Suprapubic skin (tissue), 4 donors: Measurements from ENCODE around the gene MAPK14. TPM values are rescaled to one million over a fixed set of nuclear protein-coding genes. Genes with fewer than 3 reads are reported as not detected.
A peak's percentile ranks its signal among the peaks of the same experiment; 100 is the strongest.

Experiments used
- DNase-seq, 2 donors: peaks; one replicate each; pipeline ENCODE4 v3.0.0-alpha.2; 2019; ENCODE audit warnings: low spot score in 2 of 2
- H3K27ac ChIP-seq: fragments of 200-600 bp; sonication (generic); one replicate; pipeline ENCODE4 v1.5.1; 2019
- H3K27me3 ChIP-seq: fragments of 200-600 bp; sonication (generic); one replicate; pipeline ENCODE4 v1.5.1; 2019
- H3K36me3 ChIP-seq: fragments of 200-600 bp; sonication (generic); one replicate; pipeline ENCODE4 v1.5.1; 2019
- H3K4me1 ChIP-seq: fragments of 200-600 bp; sonication (generic); one replicate; pipeline ENCODE4 v1.5.1; 2019
- H3K4me3 ChIP-seq: fragments of 200-600 bp; sonication (generic); one replicate; pipeline ENCODE4 v1.5.1; 2019; ENCODE audit warnings: mild to moderate bottlenecking
- H3K9me3 ChIP-seq: fragments of 200-600 bp; sonication (generic); one replicate; pipeline ENCODE4 v1.5.1; 2019
- CTCF ChIP-seq, 2 donors: fragments of 200-600 bp in 1 of 2; fragments of 450-650 bp in 1 of 2; sonication (generic) in 1 of 2; IDR thresholded peaks; one replicate each; pipeline ENCODE4 v1.5.1; 2016 to 2019; ENCODE audit warnings: antibody characterized with exemption in 2 of 2, mild to moderate bottlenecking in 1 of 2, moderate library complexity in 1 of 2
- EP300 ChIP-seq: sonication (generic); formaldehyde crosslinking; IDR thresholded peaks from one replicate; pipeline ENCODE4 v1.6.1; 2017; ENCODE audit warnings: antibody characterized with exemption
- POLR2A ChIP-seq, 2 donors: fragments of 450-650 bp; IDR thresholded peaks; one replicate each; pipeline ENCODE4 v1.6.1; 2017; ENCODE audit warnings: antibody characterized with exemption in 2 of 2, mild to moderate bottlenecking in 2 of 2, moderate library complexity in 2 of 2
- POLR2AphosphoS5 ChIP-seq, 3 donors: sonication (generic); formaldehyde crosslinking; IDR thresholded peaks; one replicate each; pipeline ENCODE4 v1.6.1; 2017; ENCODE audit warnings: antibody characterized with exemption in 3 of 3
- WGBS: methylation state at CpG from one replicate; pipeline ENCODE4 v1.1.5; 2018; 5-methylcytosine and 5-hydroxymethylcytosine counted together
- total RNA-seq, 4 donors: library from RNA; depleted of rRNA; stranded (reverse); fragments of >200 nt; gene quantifications; one replicate each; pipeline ENCODE4 v1.1.0, GENCODE V29; 2016

Gene MAPK14
- total RNA-seq, 4 donors from 2014 or later = 51.7 to 105 (median 57.8) TPM

GRCh38 chr6:36150283-36150682 lies 122.7 kb downstream of the MAPK14 start:
- Histone ChIP-seq H3K4me1 (peaks cover 32% of the 10 kb centered on the region), H3K27ac (peak overlapping the region; percentile 54), H3K36me3 (no peaks in the 10 kb centered on the region), H3K4me3 (no peak overlapping the region), H3K27me3 (no peaks in the 10 kb centered on the region), H3K9me3 (no peaks in the 10 kb centered on the region)
- 34% methylated on average over 3 of the region's 3 CpGs for WGBS
- TF ChIP-seq CTCF (IDR thresholded peaks at IDR 0.05) (no peak), POLR2AphosphoS5 (IDR thresholded peaks at IDR 0.05) (peak in 1 of 3 donors; percentile 59), POLR2A (IDR thresholded peaks at IDR 0.05) (no peak), EP300 (no peak)
- no peak for DNase-seq

GRCh38 chr6:36154286-36154685 lies 126.7 kb downstream of the MAPK14 start:
- 71% methylated on average over 2 of the region's 2 CpGs for WGBS
- TF ChIP-seq CTCF (IDR thresholded peaks at IDR 0.05) (no peak), POLR2AphosphoS5 (IDR thresholded peaks at IDR 0.05) (no peak), EP300 (no peak), POLR2A (IDR thresholded peaks at IDR 0.05) (no peak)
- Histone ChIP-seq H3K4me3 (no peak overlapping the region), H3K27ac (peak overlapping the region; percentile 22), H3K4me1 (peaks cover 32% of the 10 kb centered on the region), H3K9me3 (no peaks in the 10 kb centered on the region), H3K27me3 (no peaks in the 10 kb centered on the region), H3K36me3 (no peaks in the 10 kb centered on the region)
- DNase-seq = no peak

- Histone ChIP-seq H3K4me1 (peaks cover 18% of the 10 kb centered on the region), H3K4me3 (no peak overlapping the region), H3K36me3 (no peaks in the 10 kb centered on the region), H3K27ac (no peak overlapping the region), H3K27me3 (no peaks in the 10 kb centered on the region), H3K9me3 (no peaks in the 10 kb centered on the region)
- DNase-seq = no peak
- WGBS = 94% methylated on average over 2 of the region's 2 CpGs
- no peak for TF ChIP-seq POLR2AphosphoS5 (IDR thresholded peaks at IDR 0.05)
- TF ChIP-seq CTCF (IDR thresholded peaks at IDR 0.05) = no peak
- no peak for TF ChIP-seq POLR2A (IDR thresholded peaks at IDR 0.05)
- TF ChIP-seq EP300 = no peak
These were observed 128.1 kb downstream of the MAPK14 start for GRCh38 chr6:36155662-36156061.

- TF ChIP-seq EP300 (no peak), POLR2A (IDR thresholded peaks at IDR 0.05) (no peak), POLR2AphosphoS5 (IDR thresholded peaks at IDR 0.05) (no peak), CTCF (IDR thresholded peaks at IDR 0.05) (no peak)
- H3K27me3 ChIP-seq = no peaks in the 10 kb centered on the region
- 95% methylated on average over 4 of the region's 4 CpGs for WGBS
These were observed 132.6 kb downstream of the MAPK14 start for GRCh38 chr6:36160147-36160760.

More at GRCh38 chr6:36160147-36160760, 132.6 kb downstream of the MAPK14 start:
- Histone ChIP-seq H3K9me3 (no peaks in the 10 kb centered on the region), H3K27ac (no peak overlapping the region), H3K36me3 (no peaks in the 10 kb centered on the region), H3K4me1 (peaks cover 4% of the 10 kb centered on the region), H3K4me3 (no peak overlapping the region)
- DNase-seq = no peak

Other genes with a start within 250 kb of the MAPK14 start
- gene CLPSL1, start 246.8 kb upstream of the MAPK14 start, total RNA-seq = not detected
- not detected for gene CLPS, start 230.5 kb upstream of the MAPK14 start, total RNA-seq
- gene LHFPL5, start 222.5 kb upstream of the MAPK14 start, total RNA-seq = not detected
- 100 to 1,000 TPM in 1 of 4 donors, 10 to 100 TPM in 3; 73.9 to 127 (median 91.2) TPM for gene SRPK1, start 106.7 kb upstream of the MAPK14 start, total RNA-seq
- not detected for gene SLC26A8, start 3.2 kb upstream of the MAPK14 start, total RNA-seq
- gene MAPK13, start 102.7 kb downstream of the MAPK14 start, total RNA-seq = 100 to 1,000 TPM in 3 of 4 donors, 10 to 100 TPM in 1; 72.5 to 109 (median 105) TPM
- gene BRPF3, start 168.9 kb downstream of the MAPK14 start, total RNA-seq = 10 to 100 TPM; 19.3 to 28.5 (median 20.5) TPM
- gene PNPLA1, start 242.3 kb downstream of the MAPK14 start, total RNA-seq = 10 to 100 TPM; 15.7 to 40.3 (median 32.9) TPM